ENCODE results near the gene CCNF. TPM values are rescaled to one million over a fixed set of nuclear protein-coding genes. Genes with fewer than 3 reads are reported as not detected.

The CCNF gene
- total RNA-seq, 1 donor = 26.8 TPM

DNA sequence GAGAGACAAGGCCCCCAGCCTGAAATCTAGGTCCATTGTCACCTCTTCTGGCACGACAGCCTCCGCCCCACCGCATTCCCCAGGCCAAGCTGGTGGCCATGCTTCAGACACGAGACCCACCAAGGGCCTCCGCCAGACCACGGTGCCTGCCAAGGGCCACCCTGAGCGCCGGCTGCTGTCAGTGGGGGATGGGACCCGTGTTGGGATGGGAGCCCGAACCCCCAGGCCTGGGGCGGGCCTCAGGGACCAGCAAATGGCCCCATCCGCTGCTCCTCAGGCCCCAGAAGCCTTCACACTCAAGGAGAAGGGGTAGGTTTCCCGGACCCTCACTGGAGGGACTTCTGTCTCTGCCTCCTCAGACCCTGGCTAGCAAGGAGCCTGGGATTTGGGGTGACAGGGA, 31.7 kb downstream of the CCNF start:
- TF ChIP-seq, protein P1, sequence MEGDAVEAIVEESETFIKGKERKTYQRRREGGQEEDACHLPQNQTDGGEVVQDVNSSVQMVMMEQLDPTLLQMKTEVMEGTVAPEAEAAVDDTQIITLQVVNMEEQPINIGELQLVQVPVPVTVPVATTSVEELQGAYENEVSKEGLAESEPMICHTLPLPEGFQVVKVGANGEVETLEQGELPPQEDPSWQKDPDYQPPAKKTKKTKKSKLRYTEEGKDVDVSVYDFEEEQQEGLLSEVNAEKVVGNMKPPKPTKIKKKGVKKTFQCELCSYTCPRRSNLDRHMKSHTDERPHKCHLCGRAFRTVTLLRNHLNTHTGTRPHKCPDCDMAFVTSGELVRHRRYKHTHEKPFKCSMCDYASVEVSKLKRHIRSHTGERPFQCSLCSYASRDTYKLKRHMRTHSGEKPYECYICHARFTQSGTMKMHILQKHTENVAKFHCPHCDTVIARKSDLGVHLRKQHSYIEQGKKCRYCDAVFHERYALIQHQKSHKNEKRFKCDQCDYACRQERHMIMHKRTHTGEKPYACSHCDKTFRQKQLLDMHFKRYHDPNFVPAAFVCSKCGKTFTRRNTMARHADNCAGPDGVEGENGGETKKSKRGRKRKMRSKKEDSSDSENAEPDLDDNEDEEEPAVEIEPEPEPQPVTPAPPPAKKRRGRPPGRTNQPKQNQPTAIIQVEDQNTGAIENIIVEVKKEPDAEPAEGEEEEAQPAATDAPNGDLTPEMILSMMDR (IDR thresholded peaks at IDR 0.05; ENCODE audit: insufficient read depth, low read depth, low read length) = no peak
- no peak for DNase-seq (ENCODE audit: low read depth)
- H3K4me3 ChIP-seq (ENCODE audit: low read depth, low read length) = peak overlapping the region; percentile 69

- H3K4me3 ChIP-seq (ENCODE audit: low read depth, low read length) = no peak overlapping the region
- TF ChIP-seq, protein P1 (IDR thresholded peaks at IDR 0.05; ENCODE audit: insufficient read depth, low read depth, low read length) = no peak
- no peak for DNase-seq (ENCODE audit: low read depth)
These were observed 33.0 kb downstream of the CCNF start for GRCh38 chr16:2462031-2462866.

GRCh38 chr16:2464333-2464732, 35.1 kb downstream of the CCNF start:
- TF ChIP-seq, protein P1 (IDR thresholded peaks at IDR 0.05; ENCODE audit: insufficient read depth, low read depth, low read length) = no peak
- no peak for DNase-seq (ENCODE audit: low read depth)
- no peak overlapping the region for H3K4me3 ChIP-seq (ENCODE audit: low read depth, low read length)

DNA sequence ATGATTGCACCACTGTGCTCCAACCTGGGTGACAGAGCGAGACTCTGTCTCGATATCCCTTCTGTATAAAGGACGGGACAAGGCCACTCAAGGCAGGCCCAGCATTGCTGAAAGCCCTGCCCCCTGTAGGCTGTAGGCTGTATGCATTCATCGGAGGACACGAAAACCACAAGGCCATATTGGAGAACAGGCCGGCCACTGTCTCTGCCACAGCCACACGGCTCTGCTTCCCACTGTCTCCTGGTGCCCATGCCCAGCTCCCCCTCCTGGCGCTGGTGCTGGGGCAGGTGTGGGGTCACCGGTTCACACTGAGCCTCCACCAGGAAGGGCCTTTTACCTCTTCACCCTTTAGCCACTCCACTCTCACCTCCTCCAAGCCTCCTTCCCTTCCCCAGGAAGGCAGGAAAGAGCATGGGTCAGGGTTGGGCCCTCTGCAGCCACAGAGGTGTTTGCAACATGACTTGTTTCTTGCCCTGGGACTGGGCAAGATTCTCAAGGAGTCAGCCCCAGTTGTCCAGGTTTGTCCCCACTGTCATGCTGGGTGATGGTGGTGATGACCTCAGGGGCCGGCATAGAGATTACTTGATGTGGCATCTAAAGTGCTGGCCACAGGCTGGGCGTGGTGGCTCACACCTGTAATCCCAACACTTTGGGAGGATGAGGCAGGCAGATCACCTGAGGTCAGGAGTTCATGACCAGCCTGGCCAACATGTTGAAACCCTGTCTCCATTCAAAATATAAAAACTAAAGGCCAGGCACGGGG, 36.6 kb downstream of the CCNF start:
- H3K4me3 ChIP-seq (ENCODE audit: low read depth, low read length) = no peak overlapping the region
- TF ChIP-seq, protein P1 (IDR thresholded peaks at IDR 0.05; ENCODE audit: insufficient read depth, low read depth, low read length) = peak; percentile 26
- no peak for DNase-seq (ENCODE audit: low read depth)

DNA sequence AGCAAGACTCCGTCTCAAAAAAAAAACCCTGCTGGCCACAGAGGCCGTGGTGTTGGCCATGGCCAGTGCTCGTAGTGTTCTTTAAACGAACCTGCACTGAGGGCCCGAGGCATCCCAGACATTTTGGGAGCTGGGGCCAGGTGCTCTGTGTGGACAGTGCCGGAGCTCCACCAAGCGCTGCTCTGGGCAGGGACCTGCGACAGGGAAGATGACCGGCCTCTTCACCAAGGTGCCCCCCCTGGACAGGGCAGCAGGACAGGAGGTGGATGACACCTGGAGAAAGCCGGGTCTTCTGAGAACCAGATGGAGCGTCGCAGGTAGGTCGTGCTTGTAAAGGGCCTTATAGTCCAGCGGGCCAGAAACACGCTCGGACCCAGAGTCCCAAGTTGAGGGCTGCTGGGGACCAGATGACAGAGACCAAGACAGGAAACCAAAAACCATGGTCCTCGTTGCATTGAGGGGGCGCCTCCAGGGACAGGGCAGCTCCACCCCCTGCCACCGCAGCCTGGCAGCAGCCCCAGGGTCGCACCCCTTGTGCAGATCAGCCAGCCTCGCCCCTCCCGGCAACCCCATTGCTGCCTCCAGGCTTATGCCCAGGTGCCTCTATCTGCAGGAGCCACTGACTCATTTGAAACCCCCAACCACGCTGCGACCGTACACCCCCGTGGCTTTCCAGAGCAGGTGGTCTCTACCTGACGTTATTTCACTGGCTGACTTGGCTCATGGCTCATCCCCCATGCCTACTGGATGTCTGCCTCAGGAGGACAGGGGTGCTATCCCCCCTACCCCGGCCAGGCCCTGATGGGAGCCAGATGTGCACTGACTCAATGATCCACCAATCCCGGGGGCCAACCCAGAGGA, 37.6 kb downstream of the CCNF start:
- peak overlapping the region; percentile 57 for H3K4me3 ChIP-seq (ENCODE audit: low read depth, low read length)

More for the DNA sequence above, 37.6 kb downstream of the CCNF start:
- DNase-seq (ENCODE audit: low read depth) = no peak
- TF ChIP-seq, protein P1 (IDR thresholded peaks at IDR 0.05; ENCODE audit: insufficient read depth, low read depth, low read length) = no peak
